GF-D8 (cell line): ENCODE data around the gene CHST14.

Experiments used
- DNase-seq: peaks from one replicate; lab custom pipeline; 2025; lab: John Stamatoyannopoulos, UW

CHST14 gene

DNA sequence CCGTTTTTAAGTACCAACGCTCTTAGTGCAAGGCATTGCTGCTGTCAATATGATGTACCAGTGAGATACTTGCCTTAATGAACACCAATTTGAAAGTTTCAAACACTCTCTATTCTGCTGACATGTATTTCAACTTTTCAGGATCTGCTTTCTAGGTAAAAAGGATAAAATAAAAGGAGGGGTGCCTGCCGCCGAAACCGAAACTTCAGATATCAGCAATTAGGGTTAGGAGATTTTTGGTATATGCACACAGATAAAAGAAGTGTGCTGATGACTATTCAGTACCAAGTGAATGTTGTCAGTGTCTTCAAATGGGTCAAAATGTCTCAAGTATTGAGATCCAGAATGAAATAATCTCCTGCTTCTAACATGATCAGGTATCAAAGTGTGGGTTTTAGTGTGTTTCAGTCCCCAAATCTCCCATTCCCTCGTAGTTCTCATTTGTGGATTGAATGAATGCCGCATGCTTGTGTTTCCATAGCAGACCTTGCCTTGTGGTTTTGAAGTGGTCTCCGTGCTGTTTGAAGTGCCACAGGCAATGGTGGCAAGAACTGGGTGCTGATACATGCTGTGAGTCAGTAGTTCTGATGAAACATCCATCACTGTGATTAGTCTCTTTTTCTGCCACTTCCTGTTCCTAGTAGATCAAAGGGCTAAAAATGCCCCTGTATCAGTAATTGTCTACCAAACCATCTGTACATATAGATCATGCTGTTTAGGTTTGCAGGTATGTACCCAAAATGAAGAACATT is 22.5 kb downstream of the CHST14 start:
- DNase-seq: no peak

- no peak for DNase-seq
These were observed 24.7 kb downstream of the CHST14 start for GRCh38 chr15:40495516-40495915.

GRCh38 chr15:40498418-40498817 is 27.6 kb downstream of the CHST14 start:
- DNase-seq: no peak

DNA sequence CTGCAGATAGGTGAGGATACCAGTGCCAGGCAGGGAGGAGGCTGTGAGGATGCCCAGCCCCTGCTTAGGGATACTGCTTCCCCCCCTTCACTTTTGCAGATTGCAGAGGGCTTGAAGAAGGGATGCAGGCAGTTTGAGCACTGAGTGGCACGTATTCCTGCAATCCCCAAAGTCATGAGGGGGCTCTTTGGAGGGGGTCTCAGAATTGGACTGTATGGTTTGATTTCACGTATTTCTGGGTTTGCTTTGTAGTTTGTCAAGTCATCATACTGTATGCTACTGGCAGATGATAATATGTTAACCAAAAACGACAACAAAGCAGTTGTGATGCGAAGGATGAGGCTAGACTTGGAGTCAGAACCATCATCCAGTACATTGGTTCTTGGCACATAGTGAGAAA is 28.1 kb downstream of the CHST14 start:
- no peak for DNase-seq

DNA sequence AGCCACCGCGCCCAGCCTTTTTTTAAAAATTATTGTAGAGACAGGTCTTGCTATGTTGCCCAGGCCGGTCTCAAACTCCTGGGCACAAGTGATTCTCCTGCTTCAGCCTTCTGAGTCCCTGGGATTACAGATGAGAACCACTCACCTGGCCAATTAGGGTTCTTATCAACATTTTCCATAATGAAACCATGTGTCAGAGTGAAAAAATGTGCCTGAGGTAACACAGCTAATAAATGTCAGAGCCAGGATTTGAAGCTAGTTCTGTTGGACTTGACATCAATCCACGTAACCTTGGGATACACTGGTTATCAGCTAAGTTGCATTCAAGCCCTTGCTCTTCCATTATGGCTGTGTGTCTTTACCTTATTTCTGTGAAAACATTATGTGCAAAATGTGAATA is 29.1 kb downstream of the CHST14 start:
- DNase-seq: no peak

- DNase-seq: no peak
These were observed 30.0 kb downstream of the CHST14 start for GRCh38 chr15:40500568-40501330.

GRCh38 chr15:40501487-40501886 is 30.7 kb downstream of the CHST14 start:
- no peak for DNase-seq

DNA sequence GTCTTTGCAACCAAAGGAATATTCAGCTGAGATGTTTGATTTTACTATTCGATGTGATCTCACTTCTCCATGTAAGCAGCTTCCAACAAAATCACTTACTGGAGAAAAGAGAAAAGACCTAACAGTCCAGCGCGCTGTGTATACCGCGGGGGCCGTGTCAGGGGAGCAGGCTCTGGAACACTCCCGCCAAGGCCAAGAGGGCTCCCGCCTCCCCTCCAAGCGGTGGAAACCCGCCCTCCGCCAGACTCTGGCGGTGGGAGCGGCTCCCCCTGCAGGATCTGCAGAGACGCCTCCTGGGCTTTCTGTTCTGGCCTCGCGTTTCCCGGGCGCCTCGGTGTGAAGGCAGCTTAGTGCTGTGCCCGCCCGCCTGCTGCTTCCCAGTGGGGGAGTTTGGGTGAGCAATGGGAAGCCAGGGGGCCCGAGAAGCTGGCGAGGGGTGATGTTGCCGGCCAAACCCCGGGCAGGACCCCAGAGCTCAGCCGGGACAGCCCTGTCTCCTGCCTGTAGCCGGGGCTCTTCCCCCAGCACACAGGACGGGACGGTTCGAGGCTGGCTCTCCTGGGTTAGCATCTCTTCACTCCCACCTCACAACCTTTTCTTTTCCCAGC is 36.3 kb downstream of the CHST14 start:
- DNase-seq: no peak

GRCh38 chr15:40508216-40508615 is 37.4 kb downstream of the CHST14 start:
- DNase-seq: no peak

- DNase-seq: no peak
These were observed 39.4 kb downstream of the CHST14 start for GRCh38 chr15:40510201-40510600.

GRCh38 chr15:40511093-40511471 is 40.3 kb downstream of the CHST14 start:
- DNase-seq: no peak

GRCh38 chr15:40511472-40512133 is 40.8 kb downstream of the CHST14 start:
- DNase-seq: no peak

- DNase-seq: no peak
These were observed 41.7 kb downstream of the CHST14 start for GRCh38 chr15:40512440-40512839.

- DNase-seq: no peak
These were observed 42.8 kb downstream of the CHST14 start for GRCh38 chr15:40513609-40514008.

- DNase-seq: no peak
These were observed 45.5 kb downstream of the CHST14 start for GRCh38 chr15:40516322-40516721.
